ENCODE results near the gene CTSZ.
"Not testable (repeated sequence)": the region's sequence is repeated elsewhere in the genome, so short reads cannot be mapped to it uniquely, and the experiment has no call there.

Gene CTSZ

DNA sequence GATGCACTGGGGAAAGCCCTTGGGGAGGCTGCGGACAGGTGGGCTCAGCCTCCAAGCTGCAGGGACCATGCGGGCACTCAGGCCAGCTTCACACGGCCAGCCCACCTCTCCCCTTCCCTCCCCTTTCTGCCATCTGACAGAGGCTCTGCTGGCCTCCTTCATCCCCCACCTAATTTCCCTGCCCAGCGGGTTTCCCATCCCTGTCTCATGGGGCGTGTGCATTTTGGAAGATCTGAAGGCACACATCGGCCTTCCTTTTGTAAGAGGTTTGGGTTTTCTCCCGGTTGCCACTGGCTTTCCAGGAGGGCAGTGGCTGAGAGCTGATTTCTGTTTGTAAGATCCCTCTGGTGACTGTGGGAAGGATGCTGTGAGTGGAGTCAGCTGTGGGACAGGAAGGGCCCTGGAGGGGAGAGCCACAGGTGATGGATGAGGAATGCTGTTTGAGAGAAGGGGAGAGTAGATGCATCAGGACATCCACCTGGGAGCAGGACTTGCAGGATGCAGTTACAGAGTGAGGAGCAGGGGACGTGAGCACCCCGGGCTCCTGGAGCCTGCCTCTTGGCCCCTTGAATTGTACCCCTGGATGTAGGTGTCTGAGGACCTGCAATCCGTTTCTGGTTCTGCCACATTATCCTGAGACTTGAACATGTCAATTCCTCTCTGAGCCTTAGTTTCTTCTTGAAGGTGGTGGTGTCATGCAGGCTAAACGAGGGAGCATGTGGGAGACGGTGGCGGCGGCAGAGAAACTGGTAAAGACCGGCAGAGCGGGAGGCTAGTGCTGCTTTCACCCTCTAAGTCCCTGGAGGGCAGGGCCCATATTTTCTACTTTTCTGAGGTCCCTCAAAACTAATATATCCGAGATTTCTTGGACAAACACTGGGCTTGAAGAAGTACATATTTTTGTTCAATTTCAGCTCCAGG, 6.2 kb upstream of the CTSZ start:
- DNase-seq (ENCODE audit: low read depth): no peak

DNA sequence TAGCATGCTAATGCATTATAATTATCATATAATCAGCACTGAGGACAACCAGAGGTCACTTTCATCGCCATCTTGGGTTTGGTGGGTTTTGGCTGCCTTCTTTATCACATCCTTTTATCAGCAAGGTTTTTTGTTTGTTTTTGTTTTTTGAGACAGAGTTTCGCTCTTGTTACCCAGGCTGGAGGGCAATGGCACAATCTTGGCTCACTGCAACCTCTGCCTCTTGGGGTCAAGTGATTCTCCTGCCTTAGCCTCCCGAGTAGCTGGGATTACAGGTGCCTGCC, 4.8 kb upstream of the CTSZ start:
- not testable (repeated sequence) for DNase-seq (ENCODE audit: low read depth)

DNA sequence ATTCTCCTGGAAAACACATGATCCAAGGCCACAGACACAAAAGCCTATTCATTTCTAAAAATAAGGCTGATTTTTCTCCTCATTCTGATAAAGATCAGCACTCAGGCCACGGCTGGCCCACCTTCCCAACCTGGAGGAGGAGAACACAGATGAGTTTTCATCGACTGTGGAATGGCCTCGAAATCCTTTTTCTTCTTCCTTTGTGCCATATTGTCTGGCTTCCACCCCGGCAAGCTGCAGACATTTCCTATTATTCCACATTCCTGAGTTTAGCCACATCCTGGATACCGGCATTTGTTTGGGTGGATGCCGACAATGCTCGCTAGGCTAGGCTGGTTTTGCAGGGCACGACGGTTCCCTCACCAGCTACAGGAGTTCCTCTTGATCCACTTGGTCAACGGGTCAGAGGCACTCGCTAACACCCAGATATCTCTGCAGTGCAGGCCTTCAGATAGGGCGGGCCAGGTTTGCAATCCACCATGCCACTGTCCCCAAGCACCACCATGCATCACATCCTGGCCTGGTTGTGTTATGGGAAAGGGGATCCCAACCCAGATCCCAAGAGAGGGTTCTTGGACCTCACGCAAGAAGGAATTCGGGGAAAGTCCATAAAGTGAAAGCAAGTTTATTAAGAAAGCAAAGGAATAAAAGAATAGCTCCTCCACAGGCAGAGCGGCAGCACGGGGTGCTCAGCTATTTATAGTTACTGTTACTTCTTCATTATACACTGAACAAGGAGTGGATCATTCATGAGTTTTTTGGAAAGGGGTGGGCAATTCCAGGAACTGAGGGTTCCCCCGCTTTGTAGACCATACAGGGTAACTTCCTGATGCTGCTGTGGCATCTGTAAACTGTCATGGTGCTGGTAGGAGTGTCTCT, 4.2 kb upstream of the CTSZ start:
- DNase-seq (ENCODE audit: low read depth): no peak

GRCh38 chr20:59010321-59010994, 3.4 kb upstream of the CTSZ start:
- DNase-seq (ENCODE audit: low read depth): no peak

DNA sequence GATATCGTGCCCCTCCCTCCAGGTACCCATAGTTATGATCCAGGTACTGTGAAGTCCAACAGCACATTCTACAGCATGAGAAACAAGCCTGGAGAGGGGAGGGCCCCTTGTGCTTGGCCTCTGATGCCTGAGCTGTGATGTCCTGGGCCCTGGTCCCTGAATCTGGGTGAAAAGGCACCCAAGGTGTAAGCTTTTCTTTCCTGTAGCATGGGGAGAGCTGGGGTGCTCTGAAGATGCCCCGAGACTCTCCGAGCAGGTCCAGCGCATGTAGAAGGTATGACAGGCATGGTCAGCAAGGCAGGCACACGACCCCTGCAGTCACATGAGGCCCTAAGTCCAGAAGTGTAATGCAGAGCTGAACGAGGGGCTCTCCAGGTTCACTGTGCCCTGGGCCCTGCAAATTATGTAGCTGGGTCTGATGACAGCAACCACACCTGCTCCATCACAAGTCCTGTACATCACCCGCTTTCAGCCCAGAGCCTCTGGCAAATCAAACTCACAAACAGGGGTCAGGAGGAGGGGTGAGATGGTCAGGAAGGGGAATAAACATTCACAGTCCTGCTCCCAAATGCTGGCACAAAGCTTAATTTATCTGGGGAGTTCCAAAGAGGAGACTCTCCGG, 1.8 kb upstream of the CTSZ start:
- no peak for DNase-seq (ENCODE audit: low read depth)

GRCh38 chr20:59007665-59008511, 834 bp upstream of the CTSZ start:
- DNase-seq (ENCODE audit: low read depth): no peak

DNA sequence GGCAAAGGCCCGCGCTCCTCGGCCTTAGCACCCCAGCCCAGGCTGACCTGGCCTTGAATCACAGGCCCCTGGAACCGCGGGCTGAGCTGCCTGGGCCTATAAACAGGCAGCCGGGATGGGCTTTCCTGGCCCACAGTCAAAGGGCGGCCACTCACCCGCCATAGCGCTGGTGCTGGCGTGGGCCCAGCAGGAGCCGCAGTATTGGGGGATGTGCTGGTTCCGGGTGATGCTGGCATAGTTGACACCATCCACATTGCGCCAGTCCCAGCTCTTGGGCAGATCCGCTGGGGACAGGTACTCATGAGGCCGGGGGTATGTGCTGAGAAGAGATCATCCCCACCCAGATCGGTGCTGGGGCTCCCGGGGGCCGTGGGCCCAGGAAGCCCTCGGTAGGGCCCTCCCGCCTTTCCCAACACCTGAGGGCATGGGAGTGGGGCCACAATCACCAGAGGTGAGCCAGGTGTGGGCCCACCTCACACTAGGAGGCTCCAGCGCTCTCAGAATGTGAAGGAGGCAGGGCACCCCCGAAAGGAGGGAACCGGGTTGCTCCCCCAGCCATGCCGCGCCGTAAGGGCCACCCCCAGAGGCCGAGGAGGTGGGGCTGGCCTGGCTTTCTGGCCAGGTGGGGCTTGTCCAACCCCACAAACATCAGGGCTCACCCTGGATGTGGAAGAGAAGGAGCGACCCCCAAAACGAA, 739 bp downstream of the CTSZ start:
- DNase-seq (ENCODE audit: low read depth): no peak

DNA sequence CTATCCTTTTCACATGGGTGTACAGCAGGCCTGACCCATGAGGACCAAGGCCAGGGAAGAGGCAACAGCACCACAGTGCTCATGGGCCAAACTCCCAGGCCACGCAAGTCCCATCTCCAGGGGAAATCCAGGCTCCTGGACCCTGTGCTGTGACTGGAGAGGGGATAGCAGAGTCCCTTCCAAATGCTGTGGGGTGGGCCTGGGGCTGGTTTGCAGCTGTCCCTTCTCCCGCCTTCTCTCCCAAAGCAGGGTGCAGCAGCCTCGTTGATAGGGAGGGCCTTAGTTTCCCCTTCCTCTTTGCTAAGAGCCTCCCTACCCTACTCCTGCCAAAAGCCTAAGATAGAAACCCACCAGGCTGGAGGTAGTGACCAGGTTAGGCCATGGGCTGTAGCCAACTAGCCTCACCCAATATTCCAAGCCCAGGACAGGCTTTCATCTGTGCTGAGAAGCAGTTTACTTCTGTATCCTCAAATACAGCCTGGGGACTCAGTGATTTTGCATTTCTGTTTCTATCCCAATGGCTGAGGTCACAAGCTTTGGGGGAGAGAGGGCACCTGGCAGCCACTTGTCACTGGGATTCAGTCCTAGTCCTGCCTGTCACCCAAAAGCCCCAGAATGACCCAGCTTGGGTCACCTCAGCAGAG, 1.4 kb downstream of the CTSZ start:
- DNase-seq (ENCODE audit: low read depth): no peak

DNA sequence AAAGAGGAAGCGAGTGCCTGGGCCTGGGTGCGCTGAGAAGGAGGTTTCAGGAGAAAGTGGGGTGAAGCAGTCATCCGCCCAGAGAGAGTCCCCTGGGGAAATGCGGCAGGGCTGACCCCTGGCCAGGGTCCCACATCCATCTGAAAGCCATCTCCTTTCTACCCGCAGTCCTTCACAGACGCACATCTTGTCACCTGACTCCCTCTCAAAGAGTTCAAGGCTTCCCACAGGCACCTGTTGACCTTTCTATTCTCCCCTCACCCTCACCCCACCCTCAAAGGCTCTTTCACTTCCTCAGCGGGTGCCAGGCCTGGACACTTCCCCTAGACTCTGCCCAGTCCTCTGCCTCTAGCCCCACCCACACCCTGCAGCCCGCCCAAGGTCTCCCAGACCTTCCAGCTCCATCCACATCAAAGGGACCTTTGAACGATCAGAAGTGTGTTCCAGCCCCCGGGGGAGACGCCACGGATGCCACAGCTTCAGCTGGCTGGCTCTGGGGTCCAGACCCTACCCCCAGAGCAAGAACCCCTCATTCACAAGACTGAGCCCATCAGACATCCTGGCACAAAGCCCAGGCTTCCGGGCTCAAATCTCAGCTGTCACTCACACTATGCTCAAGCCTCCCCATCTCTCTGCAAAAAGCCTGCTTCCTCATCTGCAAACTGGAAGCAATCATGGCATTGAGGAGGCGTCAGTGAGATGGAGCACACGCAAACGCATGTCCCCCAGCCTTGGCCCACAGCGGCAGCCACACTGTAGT, 2.1 kb downstream of the CTSZ start:
- DNase-seq (ENCODE audit: low read depth): no peak

- DNase-seq (ENCODE audit: low read depth): no peak
Measured at GRCh38 chr20:59004493-59004762, 2.6 kb downstream of the CTSZ start.

GRCh38 chr20:59003836-59004492, 3.1 kb downstream of the CTSZ start:
- no peak for DNase-seq (ENCODE audit: low read depth)

- DNase-seq (ENCODE audit: low read depth): no peak
Measured at GRCh38 chr20:59002874-59003399, 4.1 kb downstream of the CTSZ start.

- no peak for DNase-seq (ENCODE audit: low read depth)
Measured at GRCh38 chr20:59002388-59002787, 4.7 kb downstream of the CTSZ start.

DNA sequence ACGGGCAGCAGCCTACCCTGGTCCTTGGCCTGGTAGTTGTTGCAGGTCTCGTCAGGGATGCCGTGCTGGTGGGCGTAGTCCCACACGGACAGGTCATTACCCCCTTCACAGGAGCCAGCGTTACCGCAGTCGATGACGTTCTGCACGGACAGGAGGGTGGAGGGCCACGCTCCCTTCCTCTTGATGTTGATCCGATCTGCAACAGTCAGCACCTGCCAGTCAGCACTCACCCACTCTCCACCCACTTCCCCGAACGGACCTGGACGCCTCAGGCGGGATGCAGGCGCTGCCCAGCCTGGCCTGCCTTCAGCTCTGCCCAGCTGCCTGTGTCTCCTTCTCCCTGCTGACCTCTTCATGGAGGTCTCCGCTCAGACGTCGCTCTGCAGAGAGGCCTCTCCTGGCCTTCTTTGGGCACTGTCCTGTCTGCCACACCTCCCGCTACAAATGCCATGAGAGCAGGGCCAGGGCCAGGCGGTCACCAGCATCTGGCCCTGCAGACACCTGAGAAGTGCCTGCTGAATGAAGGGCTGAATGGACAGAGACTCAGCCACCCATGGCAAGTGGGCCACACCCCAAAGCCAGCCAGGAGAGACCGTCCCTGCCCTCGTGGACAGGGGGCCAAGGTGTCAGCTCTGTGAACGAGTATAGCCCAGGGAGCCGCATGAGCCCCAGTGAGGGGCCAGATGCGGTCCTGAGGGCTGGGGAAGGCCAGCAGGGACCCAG, 5.4 kb downstream of the CTSZ start:
- no peak for DNase-seq (ENCODE audit: low read depth)

DNA sequence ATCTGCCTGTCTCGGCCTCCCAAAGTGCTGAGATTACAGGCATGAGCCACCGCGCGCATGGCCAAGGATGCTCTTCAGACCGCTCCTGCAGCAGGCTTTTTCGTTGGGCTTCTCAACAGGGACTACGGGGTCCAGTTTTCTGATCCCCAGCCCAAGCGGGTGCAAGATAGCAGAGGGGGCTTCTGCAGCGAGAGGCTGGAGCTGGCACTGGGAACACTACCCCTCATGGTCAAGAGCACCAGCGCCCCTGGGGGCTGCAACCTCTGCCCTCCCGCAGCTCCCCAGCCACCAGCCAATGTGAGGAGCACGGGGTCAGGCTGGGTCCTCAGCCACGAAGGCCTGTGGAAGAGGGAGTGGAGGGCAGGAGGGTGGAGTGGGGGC, 6.0 kb downstream of the CTSZ start:
- DNase-seq (ENCODE audit: low read depth): no peak

GRCh38 chr20:59000326-59000725, 6.7 kb downstream of the CTSZ start:
- DNase-seq (ENCODE audit: low read depth): no peak

DNA sequence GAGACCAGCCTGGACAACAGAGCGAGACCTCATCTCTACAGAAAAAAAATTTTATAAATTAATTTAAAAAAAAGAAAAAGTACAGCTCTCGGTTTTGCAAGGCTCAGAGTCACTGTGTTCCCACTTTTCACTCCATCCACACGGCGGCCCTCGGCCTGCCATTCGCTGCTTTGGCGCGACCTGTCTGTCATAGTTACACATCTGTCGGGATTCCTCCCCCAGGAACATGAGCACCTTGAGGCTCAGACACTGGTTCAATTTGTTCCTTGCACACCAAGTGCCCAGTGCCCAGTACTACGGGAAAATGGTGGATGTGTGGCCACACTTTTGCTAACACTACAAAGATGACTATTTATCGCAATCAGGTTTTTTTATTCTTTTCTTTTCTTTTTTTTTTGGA, 8.4 kb downstream of the CTSZ start:
- no peak for DNase-seq (ENCODE audit: low read depth)

DNA sequence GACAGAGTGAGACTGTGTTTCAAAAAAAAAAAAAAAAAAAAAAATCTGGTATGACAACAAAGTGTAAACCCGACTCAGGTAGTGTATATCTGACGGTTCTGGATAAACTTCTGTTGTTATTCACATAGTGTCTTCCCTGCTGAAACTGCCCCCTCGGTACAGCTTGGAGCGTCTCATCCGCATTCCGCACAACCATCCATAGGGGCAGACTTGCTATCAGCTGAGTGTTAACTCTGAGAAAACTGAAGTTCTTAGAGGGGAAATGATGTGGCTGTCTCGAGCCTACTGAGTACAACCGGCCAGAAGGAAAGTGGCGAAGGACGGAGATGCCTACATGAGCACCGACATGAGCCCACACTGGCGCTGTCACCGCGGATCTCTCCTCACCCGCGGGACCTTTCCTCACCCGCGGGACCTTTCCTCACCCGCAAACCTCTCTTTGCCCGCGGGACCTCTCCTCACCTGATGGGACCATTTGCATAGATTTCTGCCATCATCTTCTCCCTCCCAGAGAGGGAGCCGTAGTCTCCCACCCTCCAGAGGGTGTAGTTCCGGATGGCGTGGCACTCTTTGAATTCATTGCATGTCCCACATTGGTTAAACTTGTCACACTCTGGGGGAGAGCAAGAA, 9.8 kb downstream of the CTSZ start:
- DNase-seq (ENCODE audit: low read depth): no peak
